Stomach (tissue), 9 donors: Measurements from ENCODE around the gene NOS3. TPM values are rescaled to one million over a fixed set of nuclear protein-coding genes. Genes with fewer than 3 reads are reported as not detected.

ENCODE experiments used
- DNase-seq, 2 donors: peaks; one replicate each; pipeline versions ENCODE4 v3.0.0 to v3.0.0-alpha.2; 2013 to 2019
- H3K27ac ChIP-seq, 5 donors: fragments of 200-600 bp in 4 of 5; sonication (generic) in 4 of 5; one replicate each; pipeline ENCODE4 v1.5.1; 2013 to 2019; ENCODE audit warnings: mild to moderate bottlenecking in 1 of 5, moderate library complexity in 1 of 5
- H3K27me3 ChIP-seq, 3 donors: fragments of 200-600 bp; sonication (generic); one replicate each; pipeline ENCODE4 v1.5.1; 2017 to 2019; ENCODE audit warnings: mixed run types in 1 of 3
- H3K36me3 ChIP-seq, 4 donors: fragments of 200-600 bp; sonication (generic); 1 replicate in 3 of 4; 2 replicates in 1 of 4; pipeline ENCODE4 v1.5.1; 2016 to 2019
- H3K4me1 ChIP-seq, 4 donors: fragments of 200-600 bp; sonication (generic); one replicate each; pipeline ENCODE4 v1.5.1; 2016 to 2019
- H3K4me3 ChIP-seq, 4 donors: fragments of 200-600 bp; sonication (generic) in 3 of 4; one replicate each; pipeline ENCODE4 v1.5.1; 2016 to 2019; ENCODE audit warnings: mild to moderate bottlenecking in 1 of 4
- H3K9me3 ChIP-seq, 4 donors: fragments of 200-600 bp; sonication (generic); one replicate each; pipeline ENCODE4 v1.5.1; 2016 to 2019
- EP300 ChIP-seq: sonication (generic); formaldehyde crosslinking; IDR thresholded peaks from one replicate; pipeline ENCODE4 v1.6.1; 2017; ENCODE audit warnings: antibody characterized with exemption
- POLR2A ChIP-seq, 4 donors: fragments of 450-650 bp; IDR thresholded peaks; one replicate each; pipeline ENCODE4 v1.6.1; 2016; ENCODE audit warnings: antibody characterized with exemption in 4 of 4, control low read depth in 2 of 4, mild to moderate bottlenecking in 1 of 4, moderate library complexity in 1 of 4
- POLR2AphosphoS5 ChIP-seq, 3 donors: sonication (generic); formaldehyde crosslinking; IDR thresholded peaks; one replicate each; pipeline ENCODE4 v1.6.1; 2016; ENCODE audit warnings: antibody characterized with exemption in 3 of 3
- WGBS, 5 donors: extraction: QIAGEN DNeasy Blood & Tissue Kit in 3 of 5; methylation state at CpG; one replicate each; pipeline versions ENCODE4 v1.1.5 to v1.1.7; 2013 to 2018; 5-methylcytosine and 5-hydroxymethylcytosine counted together
- intact Hi-C: fragments of 100-400 bp; cut with DNase I; formaldehyde crosslinking; loops from one replicate; pipeline ENCODE4 v1.15.1; 2023; ENCODE audit warnings: low total_unique reads
- polyA plus RNA-seq, 3 donors: library from polyadenylated mRNA; stranded (reverse); fragments of 200-250 nt; gene quantifications; one replicate each; pipeline ENCODE4 v1.2.3, GENCODE V29; 2013
- total RNA-seq, 5 donors: library from RNA; depleted of rRNA; stranded (reverse); fragments of >200 nt; gene quantifications; one replicate each; pipeline versions ENCODE4 v1.1.0 to v1.2.3, GENCODE V29; 2014 to 2016
- TF ChIP-seq, protein P1 (sequence below), 7 experiments: fragments of 450-650 bp in 4 of 7; fragments of 200-600 bp in 3 of 7; sonication (generic) in 3 of 7; IDR thresholded peaks; one replicate each; pipeline ENCODE4 v1.5.1; 2016 to 2019; ENCODE audit warnings: antibody characterized with exemption in 7 of 7, control low read depth in 2 of 7, mild to moderate bottlenecking in 1 of 7
- donor health status: healthy with polysubstance abuse.
- donor health status: Bipolar disorder and iron deficiency.
- donor health status: healthy.

NOS3 gene
- total and polyA plus RNA-seq, 8 donors = 2.5 to 45.1 (median 7.5) TPM

DNA sequence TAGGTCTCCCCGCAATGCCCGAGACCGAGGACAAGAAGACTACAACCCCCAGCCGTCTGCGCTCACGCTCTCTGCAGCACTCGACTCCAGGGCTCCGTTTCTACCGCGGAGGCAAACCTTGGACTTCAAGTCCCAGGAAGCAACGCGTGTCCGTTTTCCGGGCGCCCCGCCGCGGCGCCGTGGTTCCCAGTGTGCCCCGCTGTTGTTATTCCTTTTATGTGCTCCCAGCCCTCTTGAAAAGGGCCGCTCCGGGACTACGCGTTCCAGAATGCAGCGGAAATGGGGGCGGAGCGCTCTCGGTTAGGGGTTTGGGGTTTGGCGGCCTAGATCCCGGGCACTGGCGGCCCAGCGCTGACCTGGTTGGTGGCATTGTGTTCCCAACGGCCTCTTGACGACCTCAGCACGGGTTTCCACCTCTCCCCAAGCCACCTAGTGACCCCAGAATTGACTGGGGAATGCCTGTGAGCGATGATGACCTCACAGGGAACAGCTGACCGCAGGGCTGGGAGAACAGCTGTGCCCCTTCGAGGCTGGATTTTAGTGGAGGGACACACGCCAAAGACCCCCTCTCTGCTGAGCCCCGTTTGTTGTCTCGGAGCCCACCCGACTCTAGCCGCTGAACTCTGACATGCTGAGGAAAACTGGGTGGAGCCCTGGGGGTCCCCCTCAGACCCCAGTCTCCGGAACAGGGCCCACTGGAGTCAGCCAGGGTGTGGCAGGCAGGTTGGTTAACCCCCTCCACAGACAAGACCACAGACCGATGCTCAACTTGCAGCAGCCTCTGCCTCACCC is 67.4 kb downstream of the NOS3 start:
- Histone ChIP-seq H3K27me3 (no peaks in the 10 kb centered on the region), H3K27ac (peak overlapping the region; percentile 91 to 97 (median 96)), H3K4me1 (peaks cover 48 to 60% (median 54%) of the 10 kb centered on the region in 4 donors), H3K36me3 (peaks cover 4 to 24% (median 10%) of the 10 kb centered on the region in 4 donors), H3K9me3 (no peaks in the 10 kb centered on the region), H3K4me3 (peak overlapping the region; percentile 69 to 94 (median 82))
- peak; percentile 99 to 100 for DNase-seq
- intact Hi-C loops = no loop called here
- TF ChIP-seq, protein P1, sequence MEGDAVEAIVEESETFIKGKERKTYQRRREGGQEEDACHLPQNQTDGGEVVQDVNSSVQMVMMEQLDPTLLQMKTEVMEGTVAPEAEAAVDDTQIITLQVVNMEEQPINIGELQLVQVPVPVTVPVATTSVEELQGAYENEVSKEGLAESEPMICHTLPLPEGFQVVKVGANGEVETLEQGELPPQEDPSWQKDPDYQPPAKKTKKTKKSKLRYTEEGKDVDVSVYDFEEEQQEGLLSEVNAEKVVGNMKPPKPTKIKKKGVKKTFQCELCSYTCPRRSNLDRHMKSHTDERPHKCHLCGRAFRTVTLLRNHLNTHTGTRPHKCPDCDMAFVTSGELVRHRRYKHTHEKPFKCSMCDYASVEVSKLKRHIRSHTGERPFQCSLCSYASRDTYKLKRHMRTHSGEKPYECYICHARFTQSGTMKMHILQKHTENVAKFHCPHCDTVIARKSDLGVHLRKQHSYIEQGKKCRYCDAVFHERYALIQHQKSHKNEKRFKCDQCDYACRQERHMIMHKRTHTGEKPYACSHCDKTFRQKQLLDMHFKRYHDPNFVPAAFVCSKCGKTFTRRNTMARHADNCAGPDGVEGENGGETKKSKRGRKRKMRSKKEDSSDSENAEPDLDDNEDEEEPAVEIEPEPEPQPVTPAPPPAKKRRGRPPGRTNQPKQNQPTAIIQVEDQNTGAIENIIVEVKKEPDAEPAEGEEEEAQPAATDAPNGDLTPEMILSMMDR (IDR thresholded peaks at IDR 0.05) = peak in 1 of 7 experiments; percentile 15
- TF ChIP-seq EP300 (no peak), POLR2AphosphoS5 (IDR thresholded peaks at IDR 0.05) (peak; percentile 78 to 91 (median 86)), POLR2A (IDR thresholded peaks at IDR 0.05) (peak in 1 of 4 donors; percentile 73)
- 0 to 2% (median 1%) methylated on average over 21 to 46 of the region's 46 CpGs for WGBS, 5 donors

DNA sequence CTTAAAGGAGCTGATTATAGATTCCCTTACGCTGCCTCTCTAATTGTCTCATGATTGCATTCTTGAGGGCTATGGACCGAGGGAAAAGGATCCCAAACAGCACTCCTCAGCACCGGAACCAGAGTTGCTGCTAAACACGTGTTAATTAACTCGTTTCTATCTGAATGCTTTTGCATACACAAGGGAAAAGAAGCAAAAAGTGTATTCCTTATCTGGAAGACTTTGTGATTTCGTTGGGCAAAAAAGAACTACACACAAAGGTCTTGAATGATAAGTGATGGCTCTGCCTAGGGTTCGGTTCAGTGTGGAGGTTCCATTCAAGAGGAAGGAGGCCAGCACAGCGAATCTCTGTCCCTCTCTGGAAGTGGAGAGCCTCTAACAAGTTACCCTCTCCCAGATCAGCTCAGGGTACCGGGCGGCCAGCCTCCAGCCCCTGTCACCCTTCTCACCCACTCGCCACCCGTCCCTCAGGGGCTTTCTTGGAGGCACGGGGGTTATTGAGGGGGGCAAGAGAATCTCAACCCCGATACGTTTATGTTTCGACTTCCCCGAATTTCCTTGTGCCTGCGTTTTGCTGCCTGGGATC is 68.1 kb downstream of the NOS3 start:
- H3K4me3 ChIP-seq = peak overlapping the region; percentile 69 to 94 (median 82)
- TF ChIP-seq POLR2AphosphoS5 (IDR thresholded peaks at IDR 0.05) (no peak), EP300 (no peak), POLR2A (IDR thresholded peaks at IDR 0.05) (no peak)
- TF ChIP-seq, protein P1 (IDR thresholded peaks at IDR 0.05) = no peak

DNA sequence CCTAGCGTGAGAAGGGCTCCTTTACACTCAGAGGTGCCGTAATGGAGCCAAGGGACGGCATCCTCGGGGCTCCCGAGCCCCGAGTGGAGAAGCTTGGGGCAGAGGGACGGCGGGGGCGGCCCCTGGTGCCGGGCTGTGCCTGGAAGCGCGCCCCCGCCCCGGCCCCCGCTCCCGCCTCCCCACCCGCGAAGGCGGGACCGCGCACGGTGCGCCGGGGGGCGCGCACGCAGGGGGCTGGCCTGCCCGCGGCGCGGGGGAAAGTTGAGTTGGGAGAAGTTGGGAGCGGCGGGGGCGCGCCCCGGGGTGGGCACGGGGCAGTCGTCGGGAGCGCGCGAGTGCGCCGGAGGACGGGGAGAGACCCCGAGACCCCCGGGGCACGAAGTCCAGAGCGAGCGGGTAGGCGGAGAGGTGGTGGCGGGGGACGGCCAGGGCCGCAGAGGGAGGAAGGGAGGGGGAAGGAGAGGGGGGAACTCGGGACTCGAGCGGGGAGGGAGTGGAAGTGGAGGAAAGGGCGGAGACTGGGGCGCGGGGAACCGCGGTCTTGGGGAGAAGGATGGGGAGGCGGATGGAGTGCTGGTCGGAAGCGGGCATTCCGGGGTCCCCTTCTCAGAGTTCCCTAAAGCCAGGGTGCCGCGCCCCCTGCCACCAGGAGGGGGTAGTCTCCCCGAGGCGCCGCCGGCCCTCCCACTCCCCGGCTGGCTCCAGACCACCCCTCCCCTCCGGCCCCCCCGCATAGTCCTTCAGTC is 68.7 kb downstream of the NOS3 start, which contains the start of gene SLC4A2:
TSS of gene SLC4A2 (plus strand) at position 223 of the 746 bp plus-strand sequence. CDS start 2,399 bp downstream, outside the sequence.
- peaks cover 55 to 69% (median 64%) of the 10 kb centered on the region in 4 donors for H3K4me1 ChIP-seq
- intact Hi-C loops = loop anchor here (10.0 kb wide), 1 partner anchor 55 kb away; no protein-coding TSS in a partner anchor

More for the DNA sequence above, 68.1 kb downstream of the NOS3 start:
- H3K9me3 ChIP-seq = no peaks in the 10 kb centered on the region
- peak overlapping the region; percentile 91 to 97 (median 96) for H3K27ac ChIP-seq
- intact Hi-C loops = no loop called here
- DNase-seq = no peak
- WGBS, 5 donors = 3 to 6% (median 4%) methylated on average over 18 of the region's 18 CpGs
- H3K4me1 ChIP-seq = peaks cover 55 to 66% (median 60%) of the 10 kb centered on the region in 4 donors
- peaks cover 3 to 18% (median 7%) of the 10 kb centered on the region in 4 donors for H3K36me3 ChIP-seq
- no peaks in the 10 kb centered on the region for H3K27me3 ChIP-seq

More for the DNA sequence above, 68.7 kb downstream of the NOS3 start, which contains the start of gene SLC4A2:
- H3K36me3 ChIP-seq = peaks cover 7 to 18% (median 9%) of the 10 kb centered on the region in 4 donors
- H3K27ac ChIP-seq = peak within 1 kb of the TSS; percentile 91 to 97 (median 96)
- peak; percentile 27 to 49 (median 46) for TF ChIP-seq POLR2AphosphoS5 (IDR thresholded peaks at IDR 0.05)
- TF ChIP-seq POLR2A (IDR thresholded peaks at IDR 0.05) = peak in 1 of 4 donors; percentile 21
- TF ChIP-seq, protein P1 (IDR thresholded peaks at IDR 0.05) = peak in 4 of 7 experiments; percentile 24 to 59 (median 32)
- no peak for TF ChIP-seq EP300
- H3K27me3 ChIP-seq = no peaks in the 10 kb centered on the region
- H3K9me3 ChIP-seq = no peaks in the 10 kb centered on the region
- 1% methylated on average over 35 to 75 of the region's 75 CpGs for WGBS, 5 donors
- DNase-seq = peak; percentile 83 to 93
- peak within 1 kb of the TSS; percentile 69 to 94 (median 82) for H3K4me3 ChIP-seq
